CD4-positive, alpha-beta T cell (primary cell): ENCODE results near the gene PUSL1. TPM values are rescaled to one million over a fixed set of nuclear protein-coding genes. Genes with fewer than 3 reads are reported as not detected.

Source experiments
- ATAC-seq: fragments of 200-7000 bp; cut with Tn5 transposase; one replicate; pipeline ENCODE4 v1.10.0; 2022; ENCODE audit warnings: mild to moderate bottlenecking; ENCODE audit not compliant: poor library complexity
- CTCF ChIA-PET: fragments of 350-600 bp; sonication (Branson Sonifier 250); formaldehyde crosslinking; loops from one replicate; lab custom pipeline; 2021; ENCODE audit warnings: antibody characterized with exemption, inconsistent platforms; lab: Charles Lee
- POLR2A ChIA-PET: fragments of 350-600 bp; sonication (Branson Sonifier 250); formaldehyde crosslinking; loops from one replicate; lab custom pipeline; 2021; ENCODE audit warnings: antibody characterized with exemption, inconsistent platforms; lab: Charles Lee
- DNase-seq, 14 experiments: peaks; one replicate each; pipeline ENCODE4 v3.0.0-alpha.2; 2013 to 2020; ENCODE audit warnings: mixed read lengths in 2 of 14
- H3K27ac ChIP-seq, 2 donors: one replicate each; pipeline versions ENCODE4 v1.5.1 to v1.7.0; 2013; ENCODE audit warnings: low read length in 2 of 2, low read depth in 1 of 2, mild to moderate bottlenecking in 1 of 2
- H3K27me3 ChIP-seq, 2 experiments: 1 replicate in 1 of 2; 2 replicates in 1 of 2; pipeline versions ENCODE4 v1.6.1 to v1.7.0; 2013; ENCODE audit warnings: low read length in 2 of 2, control low read depth in 1 of 2, mild to moderate bottlenecking in 1 of 2, moderate library complexity in 1 of 2; ENCODE audit not compliant: insufficient read depth in 2 of 2, control insufficient read depth in 1 of 2
- H3K36me3 ChIP-seq: one replicate; pipeline ENCODE4 v1.6.1; 2013; ENCODE audit warnings: low read length, control low read depth; ENCODE audit not compliant: insufficient read depth
- H3K4me1 ChIP-seq: one replicate; pipeline ENCODE4 v1.6.1; 2013; ENCODE audit warnings: low read length, control low read depth; ENCODE audit not compliant: insufficient read depth
- H3K4me3 ChIP-seq: one replicate; pipeline ENCODE4 v1.5.1; 2013; ENCODE audit warnings: mild to moderate bottlenecking, low read length, moderate library complexity
- H3K9me3 ChIP-seq, 2 experiments: 1 replicate in 1 of 2; 2 replicates in 1 of 2; pipeline versions ENCODE4 v1.6.1 to v1.7.0; 2013; ENCODE audit warnings: low read length in 2 of 2, mild to moderate bottlenecking in 2 of 2, control low read depth in 1 of 2, moderate library complexity in 1 of 2; ENCODE audit not compliant: control insufficient read depth in 1 of 2, insufficient read depth in 1 of 2
- H3K27ac Mint-ChIP-seq: one replicate; pipeline ENCODE4 v1.8.0; 2020; ENCODE audit warnings: mixed read lengths
- H3K27me3 Mint-ChIP-seq: one replicate; pipeline ENCODE4 v1.8.0; 2021; ENCODE audit warnings: mixed read lengths
- H3K36me3 Mint-ChIP-seq: one replicate; pipeline ENCODE4 v1.8.0; 2021; ENCODE audit warnings: low read depth, mixed read lengths
- H3K4me1 Mint-ChIP-seq: one replicate; pipeline ENCODE4 v1.8.0; 2021; ENCODE audit warnings: low read depth, mixed read lengths
- H3K4me3 Mint-ChIP-seq: one replicate; pipeline ENCODE4 v1.8.0; 2020; ENCODE audit warnings: mild to moderate bottlenecking, mixed read lengths
- H3K9me3 Mint-ChIP-seq: one replicate; pipeline ENCODE4 v1.8.0; 2020; ENCODE audit warnings: mixed read lengths
- intact Hi-C, 2 experiments: fragments of 100-400 bp; cut with DNase I in 1 of 2; cut with micrococcal nuclease in 1 of 2; formaldehyde crosslinking; loops; one replicate each; pipeline versions ENCODE4 v1.15.1 to v1.9.0; 2023 to 2025; cut with DNase I, micrococcal nuclease
- total RNA-seq, 174 experiments: library from RNA in 2 of 174; stranded (reverse) in 2 of 174; gene quantifications; one replicate each; pipeline ENCODE4 v1.2.3 and lab custom pipeline; 2021 to 2026
- TF ChIP-seq, protein P1 (sequence below): fragments of 200-600 bp; IDR thresholded peaks from one replicate; pipeline ENCODE4 v1.8.0; 2022; ENCODE audit warnings: antibody characterized with exemption, mild to moderate bottlenecking

Gene PUSL1
- total RNA-seq, 2 experiments from 2014 or later: 18.1 to 19.2 TPM

- H3K27me3 ChIP-seq: no peaks in the 10 kb centered on the region
- no peak for DNase-seq
- Mint-ChIP-seq H3K4me3 (no peak overlapping the region), H3K27me3 (no peaks in the 10 kb centered on the region), H3K4me1 (peaks cover 6% of the 10 kb centered on the region), H3K9me3 (no peaks in the 10 kb centered on the region), H3K36me3 (peaks cover 7% of the 10 kb centered on the region), H3K27ac (no peak overlapping the region)
- ATAC-seq: no peak
- ChIA-PET CTCF (no interaction called here), POLR2A (no interaction called here)
- H3K4me1 ChIP-seq: peaks cover 18% of the 10 kb centered on the region
- TF ChIP-seq, protein P1, sequence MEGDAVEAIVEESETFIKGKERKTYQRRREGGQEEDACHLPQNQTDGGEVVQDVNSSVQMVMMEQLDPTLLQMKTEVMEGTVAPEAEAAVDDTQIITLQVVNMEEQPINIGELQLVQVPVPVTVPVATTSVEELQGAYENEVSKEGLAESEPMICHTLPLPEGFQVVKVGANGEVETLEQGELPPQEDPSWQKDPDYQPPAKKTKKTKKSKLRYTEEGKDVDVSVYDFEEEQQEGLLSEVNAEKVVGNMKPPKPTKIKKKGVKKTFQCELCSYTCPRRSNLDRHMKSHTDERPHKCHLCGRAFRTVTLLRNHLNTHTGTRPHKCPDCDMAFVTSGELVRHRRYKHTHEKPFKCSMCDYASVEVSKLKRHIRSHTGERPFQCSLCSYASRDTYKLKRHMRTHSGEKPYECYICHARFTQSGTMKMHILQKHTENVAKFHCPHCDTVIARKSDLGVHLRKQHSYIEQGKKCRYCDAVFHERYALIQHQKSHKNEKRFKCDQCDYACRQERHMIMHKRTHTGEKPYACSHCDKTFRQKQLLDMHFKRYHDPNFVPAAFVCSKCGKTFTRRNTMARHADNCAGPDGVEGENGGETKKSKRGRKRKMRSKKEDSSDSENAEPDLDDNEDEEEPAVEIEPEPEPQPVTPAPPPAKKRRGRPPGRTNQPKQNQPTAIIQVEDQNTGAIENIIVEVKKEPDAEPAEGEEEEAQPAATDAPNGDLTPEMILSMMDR: no peak
- no peak overlapping the region for H3K4me3 ChIP-seq
- intact Hi-C loops: no loop called here
- H3K36me3 ChIP-seq: peaks cover 15% of the 10 kb centered on the region
- no peaks in the 10 kb centered on the region for H3K9me3 ChIP-seq
- H3K27ac ChIP-seq: no peak overlapping the region
Observed at GRCh38 chr1:1342061-1342562, 33.7 kb downstream of the PUSL1 start.

GRCh38 chr1:1342584-1343115, 34.3 kb downstream of the PUSL1 start:
- Mint-ChIP-seq H3K4me3 (no peak overlapping the region), H3K27ac (no peak overlapping the region), H3K4me1 (peaks cover 11% of the 10 kb centered on the region), H3K27me3 (no peaks in the 10 kb centered on the region), H3K36me3 (peaks cover 7% of the 10 kb centered on the region), H3K9me3 (no peaks in the 10 kb centered on the region)
- ChIA-PET POLR2A (no interaction called here), CTCF (interaction anchor here (1.2 kb wide), 1 partner anchor 29 kb away, joined by 3 read pairs; no protein-coding TSS in a partner anchor)
- TF ChIP-seq, protein P1: no peak
- no peak overlapping the region for H3K27ac ChIP-seq
- no peak overlapping the region for H3K4me3 ChIP-seq
- H3K27me3 ChIP-seq: no peaks in the 10 kb centered on the region
- ATAC-seq (no peak), DNase-seq (no peak)
- H3K4me1 ChIP-seq: peaks cover 24% of the 10 kb centered on the region
- intact Hi-C loops: no loop called here
- H3K9me3 ChIP-seq: no peaks in the 10 kb centered on the region
- H3K36me3 ChIP-seq: peaks cover 15% of the 10 kb centered on the region

- Histone ChIP-seq H3K27ac (no peak overlapping the region), H3K4me1 (peaks cover 32% of the 10 kb centered on the region), H3K4me3 (no peak overlapping the region), H3K27me3 (no peaks in the 10 kb centered on the region), H3K9me3 (no peaks in the 10 kb centered on the region), H3K36me3 (peaks cover 11% of the 10 kb centered on the region)
- DNase-seq (no peak), ATAC-seq (no peak)
- POLR2A ChIA-PET: no interaction called here
- H3K36me3 Mint-ChIP-seq: peaks cover 7% of the 10 kb centered on the region
- no peaks in the 10 kb centered on the region for H3K27me3 Mint-ChIP-seq
- TF ChIP-seq, protein P1: no peak
- intact Hi-C loops: no loop called here
- CTCF ChIA-PET: interaction anchor here (1.2 kb wide), 1 partner anchor 28 kb away, joined by 3 read pairs; no protein-coding TSS in a partner anchor
- H3K4me3 Mint-ChIP-seq: no peak overlapping the region
- peaks cover 16% of the 10 kb centered on the region for H3K4me1 Mint-ChIP-seq
- no peak overlapping the region for H3K27ac Mint-ChIP-seq
- no peaks in the 10 kb centered on the region for H3K9me3 Mint-ChIP-seq
Observed at GRCh38 chr1:1343811-1344421, 35.5 kb downstream of the PUSL1 start.
